H1 (cell line): ENCODE measurements around the gene ABCA13. TPM values are rescaled to one million over a fixed set of nuclear protein-coding genes. Genes with fewer than 3 reads are reported as not detected.

Experiments
- CTCF ChIA-PET: fragments of 300-600 bp; sonication (Branson Sonifier 250); formaldehyde crosslinking; loops from one replicate; lab custom pipeline; 2021; ENCODE audit not compliant: partially characterized antibody; lab: Charles Lee
- POLR2A ChIA-PET: fragments of 300-600 bp; sonication (Branson Sonifier 250); formaldehyde crosslinking; loops from one replicate; lab custom pipeline; 2021; ENCODE audit warnings: inconsistent platforms; ENCODE audit not compliant: partially characterized antibody; lab: Charles Lee
- DNase-seq, 2 experiments: peaks; one replicate each; pipeline versions ENCODE4 v3.0.0 to v3.0.0-alpha.2; 2010 to 2022; ENCODE audit warnings: low spot score in 2 of 2, low read depth in 1 of 2, mixed read lengths in 1 of 2
- FAIRE-seq: peaks from 2 replicates; lab custom pipeline; 2011; peaks lifted over from hg19 to GRCh38; lab: Jason Lieb, UNC
- H2AFZ ChIP-seq: 2 replicates; pipeline ENCODE4 v1.8.1; 2012; ENCODE audit warnings: low read length, inconsistent platforms
- H2AK5ac ChIP-seq: 2 replicates; pipeline ENCODE4 v1.6.1; 2013; ENCODE audit warnings: low read depth, low read length
- H2BK120ac ChIP-seq: replicated peaks from 2 replicates; pipeline ENCODE3; 2013; ENCODE audit warnings: low read depth, low read length, inconsistent platforms
- H2BK12ac ChIP-seq: 2 replicates; pipeline ENCODE4 v1.6.1; 2013; ENCODE audit warnings: low read depth, low read length
- H2BK15ac ChIP-seq: 2 replicates; pipeline ENCODE4 v1.6.1; 2013; ENCODE audit warnings: low read length
- H2BK20ac ChIP-seq: 2 replicates; pipeline ENCODE4 v1.6.1; 2013; ENCODE audit warnings: low read length
- H2BK5ac ChIP-seq: 2 replicates; pipeline ENCODE4 v1.6.1; 2013; ENCODE audit warnings: low read depth, low read length
- H3K14ac ChIP-seq: 2 replicates; pipeline ENCODE4 v1.6.1; 2013; ENCODE audit warnings: inconsistent platforms; ENCODE audit not compliant: insufficient read length
- H3K18ac ChIP-seq: 2 replicates; pipeline ENCODE4 v1.6.1; 2013; ENCODE audit warnings: low read length; ENCODE audit errors: extremely low read depth
- H3K23ac ChIP-seq: 2 replicates; pipeline ENCODE4 v1.6.1; 2013; ENCODE audit warnings: inconsistent platforms; ENCODE audit not compliant: insufficient read length
- H3K23me2 ChIP-seq: 2 replicates; pipeline ENCODE4 v1.6.1; 2013; ENCODE audit warnings: low read depth, low read length
- H3K27ac ChIP-seq: 2 replicates; pipeline ENCODE4 v1.6.1; 2011; ENCODE audit warnings: low read depth, low read length, inconsistent platforms
- H3K27me3 ChIP-seq, 4 experiments: replicated peaks in 1 of 4; 1 replicate in 1 of 4; 2 replicates in 3 of 4; pipeline versions ENCODE4 v1.6.1 to v1.8.1; 2011 to 2013; ENCODE audit warnings: low read length in 3 of 4, mild to moderate bottlenecking in 3 of 4, inconsistent platforms in 2 of 4, mixed read lengths in 2 of 4, moderate library complexity in 1 of 4; ENCODE audit not compliant: control insufficient read depth in 3 of 4, insufficient read depth in 3 of 4; ENCODE audit errors: extremely low read depth in 1 of 4
- H3K36me3 ChIP-seq, 4 experiments: 2 replicates each; pipeline versions ENCODE4 v1.6.1 to v1.8.1; 2011 to 2013; ENCODE audit warnings: mild to moderate bottlenecking in 4 of 4, low read length in 3 of 4, moderate library complexity in 2 of 4, control low read depth in 1 of 4, inconsistent platforms in 1 of 4; ENCODE audit not compliant: insufficient read depth in 4 of 4, control insufficient read depth in 2 of 4
- H3K4ac ChIP-seq: replicated peaks from 2 replicates; pipeline ENCODE3; 2013; ENCODE audit warnings: low read length, low read depth, mixed read lengths, inconsistent platforms; ENCODE audit not compliant: insufficient read length
- H3K4me1 ChIP-seq, 4 experiments: replicated peaks in 1 of 4; 1 replicate in 1 of 4; 2 replicates in 3 of 4; pipeline versions ENCODE4 v1.6.1 to v1.8.1; 2011 to 2013; ENCODE audit warnings: low read length in 3 of 4, inconsistent platforms in 2 of 4, mixed read lengths in 1 of 4; ENCODE audit not compliant: insufficient read depth in 4 of 4, control insufficient read depth in 3 of 4
- H3K4me2 ChIP-seq, 2 experiments: 2 replicates each; pipeline versions ENCODE4 v1.6.1 to v1.8.1; 2011 to 2013; ENCODE audit warnings: low read depth in 2 of 2, low read length in 2 of 2, control low read depth in 1 of 2, inconsistent platforms in 1 of 2, mild to moderate bottlenecking in 1 of 2; ENCODE audit not compliant: insufficient read depth in 1 of 2
- H3K4me3 ChIP-seq, 4 experiments: fragments of 200-600, 300-600 bp in 1 of 4; sonication (generic), shearing (Covaris generic), sonication (Bioruptor Twin) in 1 of 4; 2 replicates each; pipeline versions ENCODE4 v1.5.1 to v1.8.1; 2011 to 2016; ENCODE audit warnings: low read length in 4 of 4, low read depth in 3 of 4, control low read depth in 2 of 4, inconsistent platforms in 2 of 4, mild to moderate bottlenecking in 2 of 4, mixed read lengths in 1 of 4, moderate library complexity in 1 of 4; ENCODE audit not compliant: insufficient read depth in 2 of 4; ENCODE audit errors: extremely low read depth in 1 of 4
- H3K56ac ChIP-seq: replicated peaks from 2 replicates; pipeline ENCODE3; 2013; ENCODE audit warnings: low read depth, mild to moderate bottlenecking, mixed read lengths, low read length, inconsistent platforms; ENCODE audit not compliant: insufficient read length
- H3K79me1 ChIP-seq: 2 replicates; pipeline ENCODE4 v1.6.1; 2013; ENCODE audit warnings: low read depth, low read length, control low read depth
- H3K79me2 ChIP-seq, 2 experiments: 2 replicates each; pipeline versions ENCODE4 v1.6.1 to v1.8.1; 2012 to 2013; ENCODE audit warnings: low read length in 2 of 2, mild to moderate bottlenecking in 2 of 2, inconsistent platforms in 1 of 2; ENCODE audit not compliant: insufficient read depth in 2 of 2, control insufficient read depth in 1 of 2
- H3K9ac ChIP-seq, 4 experiments: replicated peaks in 1 of 4; 1 replicate in 1 of 4; 2 replicates in 3 of 4; pipeline versions ENCODE4 v1.6.1 to v1.8.1; 2011 to 2013; ENCODE audit warnings: low read depth in 3 of 4, low read length in 3 of 4, control low read depth in 2 of 4, mild to moderate bottlenecking in 2 of 4, moderate library complexity in 2 of 4, inconsistent platforms in 1 of 4; ENCODE audit errors: extremely low read depth in 1 of 4
- H3K9me3 ChIP-seq, 2 experiments: 2 replicates each; pipeline versions ENCODE4 v1.6.1 to v1.8.1; 2012 to 2013; ENCODE audit warnings: mild to moderate bottlenecking in 2 of 2, moderate library complexity in 2 of 2, control low read depth in 1 of 2, inconsistent platforms in 1 of 2, low read depth in 1 of 2, low read length in 1 of 2, mixed read lengths in 1 of 2; ENCODE audit not compliant: insufficient read depth in 2 of 2
- H4K20me1 ChIP-seq, 2 experiments: replicated peaks in 1 of 2; 2 replicates each; pipeline versions ENCODE3 to v1.8.1; 2011 to 2013; ENCODE audit warnings: inconsistent platforms in 2 of 2, low read length in 2 of 2, mild to moderate bottlenecking in 1 of 2; ENCODE audit not compliant: insufficient read depth in 2 of 2, control insufficient read depth in 1 of 2
- H4K5ac ChIP-seq: 2 replicates; pipeline ENCODE4 v1.6.1; 2013; ENCODE audit warnings: low read length, low read depth, mixed read lengths, inconsistent platforms; ENCODE audit not compliant: insufficient read length
- H4K8ac ChIP-seq: 2 replicates; pipeline ENCODE4 v1.8.0; 2013; ENCODE audit warnings: mild to moderate bottlenecking, moderate library complexity, low read length, inconsistent platforms; ENCODE audit not compliant: insufficient read depth; ENCODE audit errors: extremely low read depth
- H4K91ac ChIP-seq: replicated peaks from 2 replicates; pipeline ENCODE3; 2013; ENCODE audit warnings: low read length, mixed read lengths, inconsistent platforms; ENCODE audit not compliant: insufficient read length
- CEBPB ChIP-seq: IDR thresholded peaks from 2 replicates; pipeline ENCODE4 v1.6.1; 2012; ENCODE audit warnings: low read depth, low read length
- CHD2 ChIP-seq: IDR thresholded peaks from 2 replicates; pipeline ENCODE4 v1.6.1; 2012; ENCODE audit warnings: low read length, improper control_type of control experiment
- EGR1 ChIP-seq: IDR thresholded peaks from 2 replicates; pipeline ENCODE4 v1.6.1; 2011; ENCODE audit warnings: low read depth, low read length, borderline replicate concordance
- GABPA ChIP-seq: IDR thresholded peaks from 2 replicates; pipeline ENCODE4 v1.6.1; 2011; ENCODE audit warnings: mild to moderate bottlenecking, low read length, moderate library complexity, borderline replicate concordance; ENCODE audit not compliant: insufficient read depth
- GTF2F1 ChIP-seq: IDR thresholded peaks from 2 replicates; pipeline ENCODE4 v1.6.1; 2012; ENCODE audit warnings: low read depth, low read length, improper control_type of control experiment, borderline replicate concordance
- HDAC6 ChIP-seq: IDR thresholded peaks from one replicate; pipeline ENCODE4 v1.7.1; 2012; ENCODE audit warnings: low read depth, mild to moderate bottlenecking, inconsistent platforms, low read length, moderate library complexity
- KDM4A ChIP-seq: IDR thresholded peaks from one replicate; pipeline ENCODE4 v1.7.1; 2012; ENCODE audit warnings: low read depth, mild to moderate bottlenecking, moderate library complexity, low read length, inconsistent platforms; ENCODE audit not compliant: severe bottlenecking
- PHF8 ChIP-seq: fragments of 200-600 bp; sonication (generic); conservative IDR thresholded peaks from 2 replicates; pipeline ENCODE4 v1.7.1; 2012; ENCODE audit warnings: low read depth, mild to moderate bottlenecking, inconsistent platforms, low read length, moderate library complexity
- RAD21 ChIP-seq, 2 experiments: IDR thresholded peaks in 1 of 2; conservative IDR thresholded peaks in 1 of 2; 2 replicates each; pipeline ENCODE4 v1.6.1; 2011; ENCODE audit warnings: low read depth in 2 of 2, low read length in 2 of 2, improper control_type of control experiment in 1 of 2, inconsistent platforms in 1 of 2, mild to moderate bottlenecking in 1 of 2, moderate library complexity in 1 of 2
- SAP30 ChIP-seq: fragments of 300-600 bp; sonication (generic); IDR thresholded peaks from 2 replicates; pipeline ENCODE4 v1.7.1; 2012; ENCODE audit warnings: low read length, moderate library complexity, mild to moderate bottlenecking, inconsistent platforms; ENCODE audit not compliant: insufficient read depth, insufficient replicate concordance
- SIX5 ChIP-seq: IDR thresholded peaks from 2 replicates; pipeline ENCODE4 v1.6.1; 2011; ENCODE audit warnings: mild to moderate bottlenecking, low read depth, low read length
- TCF12 ChIP-seq: IDR thresholded peaks from 2 replicates; pipeline ENCODE4 v1.6.1; 2011; ENCODE audit warnings: low read depth, mild to moderate bottlenecking, low read length
- WGBS, 2 experiments: shearing (Covaris generic) in 1 of 2; methylation state at CpG; one replicate each; pipeline versions ENCODE4 v1.1.6 to v1.1.7; 2013 to 2015; ENCODE audit warnings: low lambda C conversion rate in 2 of 2, mixed read lengths in 2 of 2, inconsistent platforms in 1 of 2, low coverage in 1 of 2, missing lambda C conversion rate in 1 of 2; ENCODE audit not compliant: insufficient replicate concordance in 2 of 2, insufficient coverage in 1 of 2, insufficient read length in 1 of 2; ENCODE audit errors: extremely low coverage in 1 of 2, missing lambda C conversion rate in 1 of 2; 5-methylcytosine and 5-hydroxymethylcytosine counted together
- polyA plus RNA-seq, 7 experiments: library from polyadenylated mRNA; depleted of rRNA in 3 of 7; stranded (reverse) in 5 of 7; unstranded in 2 of 7; fragments of >200 nt in 5 of 7; fragments of 200-250 nt in 2 of 7; gene quantifications; 1 replicate in 5 of 7; 2 replicates in 1 of 7; 4 replicates in 1 of 7; pipeline versions ENCODE4 v1.2.1 to v1.2.3, GENCODE V29; 2011 to 2013; ENCODE audit warnings: missing spikeins in 2 of 7, mixed read lengths in 2 of 7
- total RNA-seq: library from RNA; stranded (reverse); fragmentation: NEBNext Ultra II Directional; extraction: Animal tissue kit (Norgen Biotek cat#: 25700); gene quantifications from 2 replicates; pipeline ENCODE4 v1.2.1, GENCODE V29; 2021
- TF ChIP-seq, protein P1 (sequence below): IDR thresholded peaks from 2 replicates; pipeline ENCODE4 v1.6.1; 2011; ENCODE audit warnings: low read length, improper control_type of control experiment

Gene ABCA13
- total and polyA plus RNA-seq, 2 of the 8 experiments (the other 6 are each of a cell fraction or from before 2014, with no cell fraction given) = 0.07 to 0.09 TPM

DNA sequence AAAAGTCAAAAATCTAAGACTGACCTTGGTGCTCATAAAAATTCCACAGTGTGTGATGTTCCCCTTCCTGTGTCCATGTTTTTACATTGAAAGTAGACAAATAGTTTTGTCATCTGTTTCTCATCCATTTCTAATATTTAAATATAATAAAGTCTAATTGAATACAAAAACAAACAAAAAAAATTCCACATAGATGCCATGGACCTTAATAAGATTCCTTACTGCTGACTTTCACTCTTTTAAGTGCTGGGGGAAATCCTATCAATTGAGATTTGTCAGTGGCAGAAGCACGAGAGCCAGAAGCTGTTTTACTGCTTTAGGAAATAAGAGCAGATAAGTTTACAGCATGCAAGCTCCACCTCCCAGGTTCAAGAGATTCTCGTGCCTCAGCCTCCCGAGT lies 310.0 kb downstream of the ABCA13 start:
- Histone ChIP-seq H2BK15ac (no peak overlapping the region), H3K18ac (no peak overlapping the region), H3K4ac (no peak overlapping the region), H2BK12ac (no peak overlapping the region), H2AFZ (no peak overlapping the region), H4K91ac (no peak overlapping the region), H3K23ac (no peak overlapping the region), H2BK120ac (no peak overlapping the region), H4K20me1 (no peaks in the 10 kb centered on the region), H3K23me2 (no peaks in the 10 kb centered on the region), H2AK5ac (no peak overlapping the region), H3K79me2 (no peaks in the 10 kb centered on the region), H3K4me3 (no peak overlapping the region), H3K27me3 (no peaks in the 10 kb centered on the region), H3K4me2 (no peak overlapping the region)
- POLR2A ChIA-PET = no interaction called here
- DNase-seq = no peak
- TF ChIP-seq GABPA (no peak), RAD21 (IDR thresholded peaks at IDR 0.05 in 1 of 2, conservative IDR thresholded peaks at IDR 0.05 in 1 of 2; ENCODE audit: low read depth in 2 of 2, low read length in 2 of 2) (no peak), SAP30 (no peak), EGR1 (no peak), CHD2 (no peak), HDAC6 (no peak), PHF8 (no peak), CEBPB (no peak), SIX5 (no peak), GTF2F1 (no peak), KDM4A (no peak), TCF12 (no peak)
- TF ChIP-seq, protein P1, sequence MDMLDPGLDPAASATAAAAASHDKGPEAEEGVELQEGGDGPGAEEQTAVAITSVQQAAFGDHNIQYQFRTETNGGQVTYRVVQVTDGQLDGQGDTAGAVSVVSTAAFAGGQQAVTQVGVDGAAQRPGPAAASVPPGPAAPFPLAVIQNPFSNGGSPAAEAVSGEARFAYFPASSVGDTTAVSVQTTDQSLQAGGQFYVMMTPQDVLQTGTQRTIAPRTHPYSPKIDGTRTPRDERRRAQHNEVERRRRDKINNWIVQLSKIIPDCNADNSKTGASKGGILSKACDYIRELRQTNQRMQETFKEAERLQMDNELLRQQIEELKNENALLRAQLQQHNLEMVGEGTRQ = no peak
- TF ChIP-seq, all 59 proteins: peak for 0
- Histone ChIP-seq H3K9ac (no peak overlapping the region), H3K36me3 (no peaks in the 10 kb centered on the region; a peak in 1 of 8 replicates), H2BK20ac (no peak overlapping the region), H3K14ac (no peak overlapping the region), H3K9me3 (no peaks in the 10 kb centered on the region; a peak in 1 of 4 replicates), H3K79me1 (no peaks in the 10 kb centered on the region), H4K8ac (no peak overlapping the region), H3K56ac (no peak overlapping the region), H3K4me1 (no peaks in the 10 kb centered on the region), H2BK5ac (no peak overlapping the region), H4K5ac (no peak overlapping the region), H3K27ac (no peak overlapping the region)
- CTCF ChIA-PET = interaction anchor here (1.1 kb wide), 1 partner anchor 11 kb away, joined by 3 read pairs; no protein-coding TSS in a partner anchor
- FAIRE-seq = no peak
- 70% methylated on average over 3 of the region's 3 CpGs; no CpG with 5 or more reads in 1 of the 2 experiments for whole genome bisulfite sequencing, 2 experiments
